GM06990 (cell line): ENCODE data around the gene PHF1.
"Not testable (repeated sequence)": the region's sequence is repeated elsewhere in the genome, so short reads cannot be mapped to it uniquely, and the experiment has no call there.

Source experiments
- DNase-seq: peaks from one replicate; pipeline ENCODE4 v3.0.0-alpha.2; 2011; ENCODE audit not compliant: insufficient read length; ENCODE audit errors: extremely low read depth
- H3K27me3 ChIP-seq: replicated peaks from 2 replicates; pipeline ENCODE4 v1.6.0; 2011; ENCODE audit warnings: low read length; ENCODE audit not compliant: control insufficient read depth, insufficient read depth
- H3K36me3 ChIP-seq: 2 replicates; pipeline ENCODE4 v1.5.1; 2011; ENCODE audit warnings: low read length; ENCODE audit not compliant: control insufficient read depth, insufficient read depth
- H3K4me3 ChIP-seq: replicated peaks from 2 replicates; pipeline ENCODE4 v1.5.1; 2011; ENCODE audit warnings: low read depth, mild to moderate bottlenecking, control low read depth, low read length
- CTCF ChIP-seq: IDR thresholded peaks from 2 replicates; pipeline ENCODE4 v1.5.1; 2011; ENCODE audit warnings: low read length, control low read depth, mild to moderate bottlenecking, inconsistent platforms; ENCODE audit not compliant: insufficient read depth, poor library complexity, severe bottlenecking

Gene PHF1

GRCh38 chr6:33391278-33391921 lies 19.4 kb upstream of the PHF1 start, which contains the start of gene KIFC1:
Gene KIFC1, plus strand, starts transcription at chr6:33391823. Its CDS starts 163 bp downstream, at chr6:33391986.
- no peaks in the 10 kb centered on the region; the same call in 1 of the 2 replicates for H3K36me3 ChIP-seq
- peak; percentile 91 for TF ChIP-seq CTCF
- peak within 1 kb of the TSS; percentile 93 for H3K4me3 ChIP-seq
- peak; percentile 99 for DNase-seq
- no peaks in the 10 kb centered on the region for H3K27me3 ChIP-seq

GRCh38 chr6:33391922-33392594 lies 18.8 kb upstream of the PHF1 start:
- no peak for TF ChIP-seq CTCF
- DNase-seq: no peak
- peak overlapping the region; percentile 93 for H3K4me3 ChIP-seq
- H3K27me3 ChIP-seq: no peaks in the 10 kb centered on the region
- H3K36me3 ChIP-seq: no peaks in the 10 kb centered on the region; the same call in 1 of the 2 replicates

GRCh38 chr6:33392595-33392948 lies 18.2 kb upstream of the PHF1 start:
- H3K27me3 ChIP-seq: no peaks in the 10 kb centered on the region
- no peaks in the 10 kb centered on the region; the same call in 1 of the 2 replicates for H3K36me3 ChIP-seq
- TF ChIP-seq CTCF: no peak
- no peak for DNase-seq
- H3K4me3 ChIP-seq: peak overlapping the region; percentile 93

- peaks cover 2% of the 10 kb centered on the region for H3K36me3 ChIP-seq
- no peaks in the 10 kb centered on the region for H3K27me3 ChIP-seq
- no peak for TF ChIP-seq CTCF
- peak overlapping the region; percentile 93 for H3K4me3 ChIP-seq
- DNase-seq: no peak
Measured at GRCh38 chr6:33392979-33393378, 17.8 kb upstream of the PHF1 start.

- Histone ChIP-seq H3K4me3 (no peak overlapping the region), H3K36me3 (peaks cover 3% of the 10 kb centered on the region), H3K27me3 (no peaks in the 10 kb centered on the region)
- TF ChIP-seq CTCF: no peak
- DNase-seq: no peak
Measured at GRCh38 chr6:33397541-33397940, 13.3 kb upstream of the PHF1 start.

- not testable (repeated sequence) for DNase-seq, H3K36me3 ChIP-seq
Measured at GRCh38 chr6:33398601-33399000, 12.2 kb upstream of the PHF1 start.

GRCh38 chr6:33399881-33400280 lies 10.9 kb upstream of the PHF1 start:
- not testable (repeated sequence) for DNase-seq, H3K4me3 ChIP-seq, H3K27me3 ChIP-seq
- H3K36me3 ChIP-seq: peaks cover 12% of the 10 kb centered on the region

More at GRCh38 chr6:33398601-33399000, 12.2 kb upstream of the PHF1 start:
- not testable (repeated sequence) for H3K27me3 ChIP-seq, H3K4me3 ChIP-seq
